NT2/D1 (cell line): ENCODE measurements around the gene ENGASE.

ENCODE experiments used
- DNase-seq: peaks from one replicate; pipeline ENCODE4 v3.0.0-alpha.2; 2011; ENCODE audit warnings: low read depth, low spot score
- H3K27me3 ChIP-seq: 2 replicates; pipeline ENCODE4 v1.6.0; 2011; ENCODE audit warnings: mild to moderate bottlenecking; ENCODE audit not compliant: insufficient read length, insufficient read depth
- H3K36me3 ChIP-seq: 2 replicates; pipeline ENCODE4 v1.6.1; 2011; ENCODE audit warnings: mild to moderate bottlenecking, low read length, mixed read lengths; ENCODE audit not compliant: insufficient read depth, insufficient read length
- H3K4me1 ChIP-seq: 2 replicates; pipeline ENCODE4 v1.5.1; 2011; ENCODE audit not compliant: insufficient read depth, insufficient read length
- H3K4me3 ChIP-seq: 2 replicates; pipeline ENCODE4 v1.5.1; 2011; ENCODE audit warnings: low read depth; ENCODE audit not compliant: insufficient read length
- H3K9ac ChIP-seq: 2 replicates; pipeline ENCODE4 v1.6.0; 2011; ENCODE audit warnings: low read depth; ENCODE audit not compliant: insufficient read length
- H3K9me3 ChIP-seq: 2 replicates; pipeline ENCODE4 v1.5.1; 2011; ENCODE audit warnings: mild to moderate bottlenecking, low read length; ENCODE audit not compliant: insufficient read depth
- SUZ12 ChIP-seq: IDR thresholded peaks from 2 replicates; pipeline ENCODE4 v1.6.1; 2011; ENCODE audit not compliant: insufficient read length, insufficient read depth; ENCODE audit errors: extremely low read depth
- YY1 ChIP-seq: IDR thresholded peaks from 2 replicates; pipeline ENCODE4 v1.6.1; 2011; ENCODE audit not compliant: insufficient read length, insufficient read depth
- ZNF274 ChIP-seq: IDR thresholded peaks from 2 replicates; pipeline ENCODE4 v1.6.1; 2011; ENCODE audit warnings: mild to moderate bottlenecking, low read depth, low read length

The ENGASE gene

DNA sequence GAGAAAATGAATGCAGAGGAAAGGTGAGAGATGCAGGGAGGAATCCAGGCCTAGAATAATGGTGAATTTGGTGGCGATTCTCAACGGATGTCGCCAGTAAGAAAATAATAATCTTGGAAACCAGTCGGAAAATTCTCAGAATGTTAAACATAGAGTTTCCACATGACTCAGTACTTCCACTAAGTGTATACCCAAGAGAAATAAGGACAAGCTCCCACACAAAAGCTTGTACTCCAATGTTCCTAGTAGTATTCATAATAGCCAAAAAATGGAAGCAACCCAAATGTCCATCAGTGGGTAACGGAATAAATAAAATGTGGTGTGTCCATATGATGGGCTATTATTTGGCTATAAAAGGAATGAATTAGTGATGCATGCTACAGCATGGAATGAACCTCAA is 19.4 kb upstream of the ENGASE start:
- TF ChIP-seq ZNF274 (no peak), YY1 (no peak), SUZ12 (no peak)
- H3K9ac ChIP-seq, result no peak overlapping the region
- H3K27me3 ChIP-seq, result no peaks in the 10 kb centered on the region
- no peak overlapping the region for H3K4me3 ChIP-seq
- no peaks in the 10 kb centered on the region for H3K36me3 ChIP-seq
- DNase-seq, result no peak
- peaks cover 22% of the 10 kb centered on the region; the same call in 1 of the 2 replicates for H3K9me3 ChIP-seq
- no peaks in the 10 kb centered on the region for H3K4me1 ChIP-seq

DNA sequence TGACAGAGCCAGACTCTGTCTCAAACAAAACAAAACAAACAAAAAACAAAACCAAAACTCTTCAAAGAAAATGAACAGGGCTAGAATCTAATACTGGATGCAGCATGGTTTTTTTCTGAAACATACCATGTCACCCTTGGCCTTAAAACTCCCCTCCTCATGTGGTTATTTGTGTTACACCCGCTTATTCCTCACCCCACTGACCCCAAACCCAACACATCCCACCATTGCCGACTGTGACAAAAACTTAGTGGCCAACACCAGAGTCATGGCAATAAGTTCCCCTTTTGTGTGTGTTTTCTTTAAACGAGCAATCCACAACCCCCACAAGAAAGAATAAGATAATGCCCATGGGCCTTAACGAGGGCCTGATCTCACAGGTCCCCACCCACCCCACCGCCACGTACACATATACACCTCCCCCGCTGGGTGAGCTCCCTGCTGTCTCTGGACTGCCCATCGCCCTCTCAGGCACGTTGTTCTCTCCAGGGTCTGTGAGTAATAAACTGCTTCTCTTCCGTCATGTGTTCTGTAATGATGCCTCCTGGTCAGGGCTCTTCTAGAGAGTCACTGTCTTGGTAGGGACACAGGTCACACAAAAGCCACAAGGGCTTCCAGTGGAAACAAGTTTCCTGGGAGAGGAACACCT is 16.8 kb upstream of the ENGASE start:
- H3K9me3 ChIP-seq, result peaks cover 10% of the 10 kb centered on the region; the same call in 1 of the 2 replicates
- H3K27me3 ChIP-seq, result no peaks in the 10 kb centered on the region
- H3K4me1 ChIP-seq, result no peaks in the 10 kb centered on the region
- no peak overlapping the region for H3K9ac ChIP-seq
- H3K36me3 ChIP-seq, result no peaks in the 10 kb centered on the region
- no peak for DNase-seq
- H3K4me3 ChIP-seq, result no peak overlapping the region
- no peak for TF ChIP-seq SUZ12

DNA sequence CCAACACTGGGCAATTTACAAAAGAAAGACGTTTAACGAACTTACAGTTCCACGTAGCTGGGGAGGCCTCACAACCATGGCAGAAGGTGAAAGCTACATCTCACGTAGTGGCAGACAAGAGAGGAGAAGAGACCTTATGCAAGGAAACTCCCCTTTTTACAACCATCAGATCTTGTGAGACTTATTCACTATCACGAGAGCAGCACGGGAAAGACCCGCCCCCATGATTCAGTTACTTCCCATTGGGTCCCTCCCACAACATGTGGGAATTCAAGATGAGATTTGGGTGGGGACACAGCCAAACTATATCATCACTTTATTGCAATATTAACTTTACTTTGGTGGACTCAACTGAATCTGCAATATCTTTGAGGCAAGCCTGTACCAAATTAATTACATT is 11.9 kb upstream of the ENGASE start:
- H3K4me1 ChIP-seq, result no peaks in the 10 kb centered on the region
- TF ChIP-seq ZNF274, result no peak
- no peak for TF ChIP-seq SUZ12
- TF ChIP-seq YY1, result no peak

DNA sequence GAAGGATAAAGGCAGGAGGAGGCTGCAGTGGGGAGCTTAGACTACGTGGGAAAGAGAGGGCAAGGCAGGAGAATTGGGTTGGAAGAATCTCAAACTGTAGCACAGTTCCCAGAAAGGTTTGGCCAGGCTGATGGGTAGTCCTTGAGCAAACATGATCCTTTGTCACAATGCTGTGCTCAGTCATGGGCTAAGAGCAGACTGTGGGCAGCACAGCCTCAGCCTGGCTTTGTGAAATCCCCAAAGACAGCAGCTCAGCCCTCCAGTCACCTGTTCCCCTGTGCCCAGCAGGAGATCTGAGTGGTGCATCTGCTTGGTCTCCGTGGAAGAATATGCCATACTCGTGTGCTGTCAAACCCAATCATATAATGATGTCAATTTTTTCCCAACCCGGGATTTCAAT is 10.6 kb upstream of the ENGASE start:
- no peak overlapping the region for H3K4me3 ChIP-seq
- no peaks in the 10 kb centered on the region for H3K4me1 ChIP-seq
- H3K36me3 ChIP-seq, result no peaks in the 10 kb centered on the region
- no peak for DNase-seq
- H3K9ac ChIP-seq, result no peak overlapping the region
- no peaks in the 10 kb centered on the region for H3K27me3 ChIP-seq
- TF ChIP-seq YY1, result no peak
- no peak for TF ChIP-seq SUZ12
- no peak for TF ChIP-seq ZNF274
- H3K9me3 ChIP-seq, result no peaks in the 10 kb centered on the region

More for the DNA sequence above, 11.9 kb upstream of the ENGASE start:
- Histone ChIP-seq H3K36me3 (no peaks in the 10 kb centered on the region), H3K4me3 (no peak overlapping the region), H3K27me3 (no peaks in the 10 kb centered on the region), H3K9ac (no peak overlapping the region), H3K9me3 (no peaks in the 10 kb centered on the region)
- no peak for DNase-seq

DNA sequence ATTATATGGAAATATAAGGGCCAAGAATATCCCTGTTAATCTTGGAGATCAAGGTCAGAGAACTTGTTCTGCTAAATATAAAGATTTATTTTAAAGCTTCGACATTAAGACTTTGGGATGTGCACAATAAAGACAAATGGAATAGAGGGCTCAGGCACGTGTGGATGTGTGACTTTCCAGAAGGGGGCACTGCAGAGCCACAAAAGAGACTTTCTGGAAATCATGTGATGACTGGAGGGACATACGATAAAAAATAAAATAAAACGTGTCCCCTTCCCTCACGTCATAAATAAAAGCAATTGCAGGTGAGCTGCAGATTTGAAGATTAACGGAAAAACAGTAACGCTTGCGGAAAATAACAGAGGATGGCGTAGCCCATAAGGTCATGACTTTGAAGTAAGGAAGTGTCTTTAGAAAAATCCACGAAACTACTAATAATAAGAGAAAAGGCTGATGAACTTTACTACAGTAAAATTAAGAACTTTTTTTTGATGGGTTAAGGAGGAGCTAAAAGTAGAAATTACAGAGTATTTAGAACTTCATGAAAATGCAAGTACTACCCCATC is 9.4 kb upstream of the ENGASE start:
- TF ChIP-seq ZNF274, result no peak
- no peak for TF ChIP-seq YY1
- no peak for TF ChIP-seq SUZ12
- Histone ChIP-seq H3K9ac (no peak overlapping the region), H3K36me3 (no peaks in the 10 kb centered on the region), H3K4me3 (no peak overlapping the region), H3K4me1 (no peaks in the 10 kb centered on the region), H3K9me3 (no peaks in the 10 kb centered on the region), H3K27me3 (no peaks in the 10 kb centered on the region)
- peak; percentile 20 for DNase-seq

DNA sequence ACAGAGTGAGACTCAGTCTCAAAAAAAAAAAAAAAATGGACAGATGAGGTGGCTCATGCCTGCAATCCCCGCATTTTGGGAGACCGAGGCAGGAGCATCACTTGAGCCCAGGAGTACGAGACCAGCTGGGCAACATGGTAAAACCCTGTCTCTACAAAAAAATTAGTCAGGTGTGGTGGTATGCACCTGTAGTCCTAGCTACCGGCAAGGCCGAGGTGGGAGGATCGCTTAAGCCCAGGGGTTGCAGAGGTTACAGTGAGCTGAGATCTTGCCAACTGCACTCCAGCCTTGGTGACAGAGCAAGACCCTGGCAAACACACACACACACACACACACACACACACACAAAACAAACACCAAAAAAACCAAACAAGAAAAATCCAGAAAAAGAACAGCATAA is 7.7 kb upstream of the ENGASE start:
- DNase-seq, result no peak
- no peaks in the 10 kb centered on the region for H3K9me3 ChIP-seq
- no peaks in the 10 kb centered on the region for H3K36me3 ChIP-seq
- TF ChIP-seq YY1 (no peak), SUZ12 (no peak), ZNF274 (no peak)
- no peaks in the 10 kb centered on the region for H3K27me3 ChIP-seq
- H3K4me1 ChIP-seq, result no peaks in the 10 kb centered on the region
- no peak overlapping the region for H3K9ac ChIP-seq
- H3K4me3 ChIP-seq, result no peak overlapping the region

DNA sequence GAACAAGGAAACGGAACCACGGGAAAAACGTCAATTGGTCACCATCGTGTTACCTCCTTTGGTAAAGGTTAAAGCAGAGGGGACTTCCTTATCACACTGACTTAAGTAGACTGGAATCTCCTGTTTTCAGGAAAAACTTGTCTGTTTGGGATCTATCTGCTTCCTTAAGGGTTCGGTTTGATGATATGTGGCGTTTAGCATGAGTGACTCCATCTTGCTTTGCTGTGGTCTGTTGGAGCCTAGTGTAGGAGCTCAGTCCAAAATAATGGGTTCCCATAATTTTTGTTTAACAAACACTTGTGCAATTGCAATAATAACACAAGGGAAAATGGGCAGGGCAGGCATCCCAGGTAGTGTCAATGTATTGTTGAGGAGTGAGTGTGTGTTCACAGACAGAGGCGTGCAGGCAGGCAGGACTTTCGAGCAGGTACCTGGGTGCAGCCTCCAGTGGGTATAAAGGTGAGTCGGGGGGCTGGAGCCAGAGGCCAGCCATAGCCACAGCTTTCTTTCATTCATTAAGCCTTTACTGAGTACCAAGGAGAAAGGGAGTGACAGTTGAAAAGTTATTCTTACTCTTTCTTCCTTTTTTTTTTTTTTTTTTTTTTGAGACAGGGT is 4.3 kb upstream of the ENGASE start:
- Histone ChIP-seq H3K36me3 (no peaks in the 10 kb centered on the region), H3K4me3 (no peak overlapping the region), H3K9me3 (no peaks in the 10 kb centered on the region), H3K4me1 (no peaks in the 10 kb centered on the region), H3K9ac (no peak overlapping the region), H3K27me3 (peaks cover 11% of the 10 kb centered on the region)
- DNase-seq, result no peak
- TF ChIP-seq SUZ12 (no peak), ZNF274 (no peak), YY1 (no peak)
